A673 (cell line): ENCODE measurements around the gene PAX3.

Source experiments
- EZH2 ChIP-seq: fragments of 200-600 bp; sonication (generic); IDR thresholded peaks from 2 replicates; pipeline ENCODE4 v1.6.1; 2017; ENCODE audit warnings: borderline replicate concordance, low read depth, mild to moderate bottlenecking, mixed read lengths, antibody characterized with exemption, low read length; ENCODE audit not compliant: poor library complexity, severe bottlenecking
- TF ChIP-seq, protein P1 (sequence below): fragments of 300-800, 200-600 bp; sonication (generic); conservative IDR thresholded peaks from 2 replicates; pipeline ENCODE4 v1.5.1; 2017; ENCODE audit warnings: low read depth, mild to moderate bottlenecking, antibody characterized with exemption, low read length, moderate library complexity, mixed read lengths

DNA sequence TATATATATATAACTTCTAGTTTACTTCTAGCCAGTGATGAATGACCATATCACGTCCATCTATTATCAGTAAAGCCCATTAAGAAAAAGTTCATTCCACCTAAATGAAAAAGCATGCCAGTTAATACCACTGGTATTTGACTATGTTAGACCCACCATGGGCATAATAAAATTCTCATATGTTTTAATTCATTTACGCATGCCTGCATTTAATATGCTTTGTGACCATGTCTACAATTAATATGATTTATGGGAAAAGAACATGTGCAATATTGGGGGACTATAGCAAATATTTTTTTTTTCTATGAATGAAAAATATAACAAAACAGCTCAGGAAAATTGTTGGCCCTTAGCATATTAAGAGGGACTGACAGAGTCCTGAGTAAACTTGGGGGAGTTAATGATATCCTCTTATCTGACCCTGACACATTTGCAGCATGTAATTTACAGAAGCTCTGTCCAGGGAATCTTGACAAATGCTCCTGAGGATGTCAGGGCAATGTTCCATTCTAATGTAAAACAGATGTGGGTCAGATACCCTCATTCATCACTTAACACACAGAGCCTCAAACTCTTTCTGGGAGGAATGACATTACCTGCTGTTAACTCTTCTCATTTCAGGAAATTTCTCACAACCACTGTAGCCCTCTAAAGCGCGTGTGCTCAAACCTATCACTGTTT, 90.6 kb downstream of the PAX3 start:
- TF ChIP-seq, protein P1, sequence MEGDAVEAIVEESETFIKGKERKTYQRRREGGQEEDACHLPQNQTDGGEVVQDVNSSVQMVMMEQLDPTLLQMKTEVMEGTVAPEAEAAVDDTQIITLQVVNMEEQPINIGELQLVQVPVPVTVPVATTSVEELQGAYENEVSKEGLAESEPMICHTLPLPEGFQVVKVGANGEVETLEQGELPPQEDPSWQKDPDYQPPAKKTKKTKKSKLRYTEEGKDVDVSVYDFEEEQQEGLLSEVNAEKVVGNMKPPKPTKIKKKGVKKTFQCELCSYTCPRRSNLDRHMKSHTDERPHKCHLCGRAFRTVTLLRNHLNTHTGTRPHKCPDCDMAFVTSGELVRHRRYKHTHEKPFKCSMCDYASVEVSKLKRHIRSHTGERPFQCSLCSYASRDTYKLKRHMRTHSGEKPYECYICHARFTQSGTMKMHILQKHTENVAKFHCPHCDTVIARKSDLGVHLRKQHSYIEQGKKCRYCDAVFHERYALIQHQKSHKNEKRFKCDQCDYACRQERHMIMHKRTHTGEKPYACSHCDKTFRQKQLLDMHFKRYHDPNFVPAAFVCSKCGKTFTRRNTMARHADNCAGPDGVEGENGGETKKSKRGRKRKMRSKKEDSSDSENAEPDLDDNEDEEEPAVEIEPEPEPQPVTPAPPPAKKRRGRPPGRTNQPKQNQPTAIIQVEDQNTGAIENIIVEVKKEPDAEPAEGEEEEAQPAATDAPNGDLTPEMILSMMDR, result no peak
- no peak for TF ChIP-seq EZH2
